Heart left ventricle (tissue), 16 donors: ENCODE measurements around the gene NOTCH3. TPM values are rescaled to one million over a fixed set of nuclear protein-coding genes. Genes with fewer than 3 reads are reported as not detected.

Experiments
- ATAC-seq, 4 donors: fragments of 200-7000 bp; cut with Tn5 transposase; one replicate each; pipeline ENCODE4 v1.9.1; 2020 to 2022; ENCODE audit warnings: moderate library complexity in 4 of 4, mild to moderate bottlenecking in 3 of 4, moderate number of reproducible peaks in 1 of 4
- DNase-seq, 5 donors: peaks; one replicate each; pipeline ENCODE4 v3.0.0-alpha.2; 2020
- H3K27ac ChIP-seq, 12 donors: fragments of 200-600 bp; sonication (generic) in 4 of 12; one replicate each; pipeline versions ENCODE4 v1.5.0 to v1.8.0; 2016 to 2022; ENCODE audit warnings: mild to moderate bottlenecking in 2 of 12
- H3K27me3 ChIP-seq, 9 donors: fragments of 200-600 bp; sonication (generic) in 2 of 9; one replicate each; pipeline versions ENCODE4 v1.5.1 to v1.8.0; 2016 to 2022; ENCODE audit warnings: mild to moderate bottlenecking in 3 of 9
- H3K36me3 ChIP-seq, 9 donors: fragments of 200-600 bp; sonication (generic) in 2 of 9; one replicate each; pipeline versions ENCODE4 v1.5.0 to v1.8.0; 2018 to 2022; ENCODE audit warnings: mild to moderate bottlenecking in 2 of 9
- H3K4me1 ChIP-seq, 12 donors: fragments of 200-600 bp; sonication (generic) in 4 of 12; one replicate each; pipeline versions ENCODE4 v1.5.0 to v1.8.0; 2016 to 2022; ENCODE audit warnings: mild to moderate bottlenecking in 3 of 12
- H3K4me3 ChIP-seq, 12 donors: fragments of 200-600 bp; sonication (generic) in 4 of 12; one replicate each; pipeline versions ENCODE4 v1.5.0 to v1.8.0; 2017 to 2022; ENCODE audit warnings: mild to moderate bottlenecking in 9 of 12, moderate library complexity in 4 of 12
- H3K9me3 ChIP-seq, 12 donors: fragments of 200-600 bp; sonication (generic) in 4 of 12; one replicate each; pipeline versions ENCODE4 v1.5.0 to v1.8.0; 2016 to 2022; ENCODE audit warnings: mild to moderate bottlenecking in 1 of 12
- POLR2A ChIP-seq, 2 donors: fragments of 450-650 bp; IDR thresholded peaks; one replicate each; pipeline ENCODE4 v1.6.1; 2017; ENCODE audit warnings: antibody characterized with exemption in 2 of 2, mild to moderate bottlenecking in 2 of 2, moderate library complexity in 2 of 2
- WGBS, 4 donors: extraction: QIAGEN DNeasy Blood & Tissue Kit in 2 of 4; methylation state at CpG; one replicate each; pipeline versions ENCODE4 v1.1.5 to v1.1.7; 2013 to 2018; 5-methylcytosine and 5-hydroxymethylcytosine counted together
- intact Hi-C, 10 donors: fragments of 100-400 bp; cut with DNase I; formaldehyde crosslinking; loops; one replicate each; pipeline versions ENCODE4 v1.11.1 to v1.14.2; 2022
- polyA plus RNA-seq, 2 donors: library from polyadenylated mRNA; stranded (reverse); fragments of 200-250 nt; gene quantifications; one replicate each; pipeline ENCODE4 v1.2.3, GENCODE V29; 2013
- total RNA-seq, 9 donors: library from RNA; depleted of rRNA in 2 of 9; stranded (reverse); fragments of >200 nt in 2 of 9; fragmentation: NEBNext Ultra II Directional in 3 of 9; extraction: Animal tissue kit (Norgen Biotek cat#: 25700) in 3 of 9; gene quantifications; one replicate each; pipeline versions ENCODE4 v1.1.0 to v1.2.4, GENCODE V29; 2016 to 2023
- TF ChIP-seq, protein P1 (sequence below), 12 donors: fragments of 200-600 bp; sonication (generic) in 4 of 12; IDR thresholded peaks; one replicate each; pipeline versions ENCODE4 v1.5.0 to v1.8.0; 2018 to 2022; ENCODE audit warnings: antibody characterized with exemption in 12 of 12, mild to moderate bottlenecking in 5 of 12
- donor health status: ischemic (EF 13 %, LVEDD 7.1; RV severe dilation, severe dysfunction).
- donor health status: healthy with polysubstance abuse.
- donor health status: DM: no; HTN: yes; CAD: no.
- donor health status: DM: no; HTN: no; CAD: no.
- donor health status: ischemic (EF 25% LVEDD 6.9; RV normal size, moderate dysfunction).
- donor health status: ischemic (EF 25% LVEDD 5.7; RV mildly dilated, moderate dysfunction).
- donor health status: healthy.
- donor health status: DM: yes; HTN: yes; CAD: no.
- donor health status: ischemic (EF 35%, LVEDD 5.7; RV mildly dilated, moderate dysfunction).
- donor health status: nonischemic (EF 11% LVEDD 7.7; RV severe dilation, severe dysfunction).
- donor health status: DM: yes; HTN: yes; CAD: no.
- donor health status: PGD.
- donor health status: ischemic (EF 29% LVEDD 5.4; RV normal size, mild dysfunction).
- donor health status: nonischemic (EF 23%, LVEDD 6.1; RV moderate dilation, normal function).

The NOTCH3 gene
- total and polyA plus RNA-seq, 11 donors = 16.7 to 77.2 (median 29.6) TPM

DNA sequence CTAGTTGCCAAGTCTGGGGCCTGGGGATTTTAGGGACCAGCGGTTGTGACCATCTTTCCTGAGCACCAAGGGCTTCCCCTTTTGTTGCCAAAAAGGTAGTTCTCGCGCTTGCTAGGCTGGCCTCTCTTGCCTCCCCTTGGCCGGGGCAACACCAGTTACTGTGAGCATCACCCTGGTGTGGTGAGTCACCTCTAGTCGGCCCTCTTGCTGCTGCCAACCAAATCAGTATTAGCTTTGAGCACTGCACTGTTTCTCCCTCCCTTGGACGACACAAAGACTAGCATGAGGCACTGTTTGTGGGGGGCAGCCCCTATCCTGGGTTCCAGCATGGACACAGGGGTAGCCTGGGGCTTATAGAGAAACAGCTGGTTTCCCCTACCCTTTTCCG lies 86.6 kb downstream of the NOTCH3 start:
- Histone ChIP-seq H3K4me1 (peaks cover 6 to 29% (median 16%) of the 10 kb centered on the region in 12 donors), H3K36me3 (peaks cover 0 to 98% (median 90%) of the 10 kb centered on the region in 9 donors), H3K4me3 (no peak overlapping the region), H3K27me3 (no peaks in the 10 kb centered on the region), H3K27ac (peak overlapping the region in 4 of 12 donors; percentile 8 to 76 (median 59)), H3K9me3 (no peaks in the 10 kb centered on the region)
- WGBS, 4 donors = 50 to 73% (median 69%) methylated on average over 2 to 7 of the region's 7 CpGs
- intact Hi-C loops = loop anchor here in 2 of 10 donors (5.0 to 10.0 kb wide), 2 partner anchors 138 to 141 kb away; no protein-coding TSS in a partner anchor
- DNase-seq (no peak), ATAC-seq (peak in 2 of 4 donors; percentile 21 to 49)
- TF ChIP-seq, protein P1, sequence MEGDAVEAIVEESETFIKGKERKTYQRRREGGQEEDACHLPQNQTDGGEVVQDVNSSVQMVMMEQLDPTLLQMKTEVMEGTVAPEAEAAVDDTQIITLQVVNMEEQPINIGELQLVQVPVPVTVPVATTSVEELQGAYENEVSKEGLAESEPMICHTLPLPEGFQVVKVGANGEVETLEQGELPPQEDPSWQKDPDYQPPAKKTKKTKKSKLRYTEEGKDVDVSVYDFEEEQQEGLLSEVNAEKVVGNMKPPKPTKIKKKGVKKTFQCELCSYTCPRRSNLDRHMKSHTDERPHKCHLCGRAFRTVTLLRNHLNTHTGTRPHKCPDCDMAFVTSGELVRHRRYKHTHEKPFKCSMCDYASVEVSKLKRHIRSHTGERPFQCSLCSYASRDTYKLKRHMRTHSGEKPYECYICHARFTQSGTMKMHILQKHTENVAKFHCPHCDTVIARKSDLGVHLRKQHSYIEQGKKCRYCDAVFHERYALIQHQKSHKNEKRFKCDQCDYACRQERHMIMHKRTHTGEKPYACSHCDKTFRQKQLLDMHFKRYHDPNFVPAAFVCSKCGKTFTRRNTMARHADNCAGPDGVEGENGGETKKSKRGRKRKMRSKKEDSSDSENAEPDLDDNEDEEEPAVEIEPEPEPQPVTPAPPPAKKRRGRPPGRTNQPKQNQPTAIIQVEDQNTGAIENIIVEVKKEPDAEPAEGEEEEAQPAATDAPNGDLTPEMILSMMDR (IDR thresholded peaks at IDR 0.05) = no peak
- no peak for TF ChIP-seq POLR2A (IDR thresholded peaks at IDR 0.05)

DNA sequence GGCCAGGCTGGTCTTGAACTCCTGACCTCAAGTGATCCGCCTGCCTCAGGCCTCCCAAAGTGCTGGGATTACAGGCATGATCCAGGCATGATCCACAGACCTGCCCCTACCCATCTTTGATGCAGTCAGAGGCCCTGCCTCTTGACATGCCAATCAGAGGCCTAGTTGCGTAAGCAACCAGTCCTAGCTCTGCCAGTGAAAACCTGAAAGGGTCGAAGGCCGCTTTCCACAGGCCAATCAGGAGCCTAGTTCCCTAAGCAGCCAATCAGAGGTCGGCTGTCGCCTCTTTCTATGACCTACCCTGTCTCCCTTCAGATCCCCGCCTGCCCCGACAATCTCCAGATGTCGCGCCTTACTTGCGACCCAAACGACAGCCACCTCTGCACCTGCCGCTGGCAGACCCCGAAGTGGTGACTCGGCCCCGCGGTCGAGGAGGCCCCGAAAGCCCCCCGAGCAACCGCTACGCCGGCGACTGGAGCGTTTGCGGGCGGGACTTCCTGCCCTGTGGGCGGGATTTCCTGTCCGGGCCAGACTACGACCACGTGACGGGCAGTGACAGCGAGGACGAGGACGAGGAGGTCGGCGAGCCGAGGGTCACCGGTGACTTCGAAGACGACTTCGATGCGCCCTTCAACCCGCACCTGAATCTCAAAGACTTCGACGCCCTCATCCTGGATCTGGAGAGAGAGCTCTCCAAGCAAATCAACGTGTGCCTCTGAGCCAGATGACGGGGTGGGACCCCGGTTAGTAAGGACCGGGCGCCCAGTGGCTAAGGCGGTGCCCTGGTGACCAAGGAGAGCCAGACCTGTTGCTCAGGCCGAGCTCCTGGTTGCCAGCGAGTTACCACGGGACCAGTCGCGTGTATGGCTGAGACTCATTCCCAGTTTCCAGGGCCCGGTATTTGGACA lies 87.3 kb downstream of the NOTCH3 start:
- DNase-seq = peak in 1 of 5 donors; percentile 68
- WGBS, 4 donors = 87 to 89% (median 88%) methylated on average over 32 to 58 of the region's 58 CpGs
- peak overlapping the region in 3 of 12 donors; percentile 8 to 76 (median 19) for H3K27ac ChIP-seq
- no peak overlapping the region for H3K4me3 ChIP-seq
- no peaks in the 10 kb centered on the region for H3K9me3 ChIP-seq
- peaks cover 0 to 94% (median 89%) of the 10 kb centered on the region in 9 donors for H3K36me3 ChIP-seq
- peaks cover 6 to 35% (median 20%) of the 10 kb centered on the region in 12 donors for H3K4me1 ChIP-seq
- TF ChIP-seq, protein P1 (IDR thresholded peaks at IDR 0.05) = no peak
- no peak for TF ChIP-seq POLR2A (IDR thresholded peaks at IDR 0.05)
- intact Hi-C loops = loop anchor here in 2 of 10 donors (5.0 to 10.0 kb wide), 2 partner anchors 139 to 141 kb away; no protein-coding TSS in a partner anchor
- ATAC-seq = peak in 1 of 4 donors; percentile 1
- H3K27me3 ChIP-seq = no peaks in the 10 kb centered on the region

DNA sequence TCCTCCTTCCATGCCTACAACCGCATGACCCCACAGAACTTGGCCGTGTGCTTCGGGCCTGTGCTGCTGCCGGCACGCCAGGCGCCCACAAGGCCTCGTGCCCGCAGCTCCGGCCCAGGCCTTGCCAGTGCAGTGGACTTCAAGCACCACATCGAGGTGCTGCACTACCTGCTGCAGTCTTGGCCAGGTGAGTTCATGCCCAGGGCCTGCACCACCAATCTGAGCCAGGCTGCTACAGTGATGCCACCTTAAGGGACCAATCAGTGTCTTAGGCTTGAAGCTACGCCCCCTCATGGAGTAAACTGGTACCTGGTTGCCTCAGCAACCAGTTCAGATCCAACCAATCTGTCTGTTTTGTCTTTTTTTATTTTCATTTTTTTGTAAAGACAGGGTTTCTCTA lies 88.4 kb downstream of the NOTCH3 start:
- DNase-seq = no peak
- ATAC-seq = no peak
- Histone ChIP-seq H3K4me1 (peaks cover 6 to 45% (median 20%) of the 10 kb centered on the region in 12 donors), H3K27me3 (peaks cover 0 to 11% (median 0%) of the 10 kb centered on the region in 9 donors), H3K9me3 (no peaks in the 10 kb centered on the region), H3K4me3 (no peak overlapping the region), H3K36me3 (peaks cover 0 to 83% (median 77%) of the 10 kb centered on the region in 9 donors), H3K27ac (no peak overlapping the region)
- intact Hi-C loops = loop anchor here in 2 of 10 donors (5.0 to 10.0 kb wide), 2 partner anchors 140 to 142 kb away; no protein-coding TSS in a partner anchor
- WGBS, 4 donors = 89 to 99% (median 95%) methylated on average over 6 to 11 of the region's 11 CpGs
- TF ChIP-seq, protein P1 (IDR thresholded peaks at IDR 0.05) = no peak
- no peak for TF ChIP-seq POLR2A (IDR thresholded peaks at IDR 0.05)

DNA sequence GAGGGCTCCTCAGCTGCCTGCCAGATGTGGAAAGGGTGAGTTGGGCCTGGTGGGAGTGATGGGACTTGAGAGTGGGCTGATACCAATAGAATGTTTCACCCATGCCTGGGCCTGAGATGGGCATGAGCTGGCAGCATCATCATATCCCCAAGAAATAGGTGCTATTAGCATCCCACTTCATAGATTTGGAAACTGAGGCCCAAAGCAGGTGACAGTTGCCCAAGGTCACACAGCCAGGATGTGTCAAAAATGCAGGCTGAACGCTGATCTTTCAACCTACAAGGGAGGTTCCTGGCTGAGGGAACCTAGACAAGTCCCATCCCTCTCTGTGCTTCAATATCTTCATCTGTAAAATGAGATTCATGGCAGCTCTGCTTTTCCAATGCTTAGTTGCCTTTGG lies 89.0 kb downstream of the NOTCH3 start:
- no peaks in the 10 kb centered on the region for H3K9me3 ChIP-seq
- no peak for ATAC-seq
- H3K36me3 ChIP-seq = peaks cover 0 to 77% (median 71%) of the 10 kb centered on the region in 9 donors
- no peak overlapping the region for H3K4me3 ChIP-seq
- DNase-seq = no peak
- peaks cover 0 to 11% (median 0%) of the 10 kb centered on the region in 9 donors for H3K27me3 ChIP-seq
- 95 to 100% (median 99%) methylated on average over 1 of the region's 1 CpG for WGBS, 4 donors
- H3K27ac ChIP-seq = no peak overlapping the region
- TF ChIP-seq POLR2A (IDR thresholded peaks at IDR 0.05) = no peak
- TF ChIP-seq, protein P1 (IDR thresholded peaks at IDR 0.05) = no peak
- H3K4me1 ChIP-seq = peaks cover 6 to 45% (median 22%) of the 10 kb centered on the region in 12 donors
- intact Hi-C loops = loop anchor here in 2 of 10 donors (5.0 to 10.0 kb wide), 2 partner anchors 141 to 143 kb away; no protein-coding TSS in a partner anchor
